ENCODE data around the gene PNLIP. TPM values are rescaled to one million over a fixed set of nuclear protein-coding genes. Genes with fewer than 3 reads are reported as not detected.

The PNLIP gene
- total RNA-seq, 1 donor from 2014 or later = not detected

DNA sequence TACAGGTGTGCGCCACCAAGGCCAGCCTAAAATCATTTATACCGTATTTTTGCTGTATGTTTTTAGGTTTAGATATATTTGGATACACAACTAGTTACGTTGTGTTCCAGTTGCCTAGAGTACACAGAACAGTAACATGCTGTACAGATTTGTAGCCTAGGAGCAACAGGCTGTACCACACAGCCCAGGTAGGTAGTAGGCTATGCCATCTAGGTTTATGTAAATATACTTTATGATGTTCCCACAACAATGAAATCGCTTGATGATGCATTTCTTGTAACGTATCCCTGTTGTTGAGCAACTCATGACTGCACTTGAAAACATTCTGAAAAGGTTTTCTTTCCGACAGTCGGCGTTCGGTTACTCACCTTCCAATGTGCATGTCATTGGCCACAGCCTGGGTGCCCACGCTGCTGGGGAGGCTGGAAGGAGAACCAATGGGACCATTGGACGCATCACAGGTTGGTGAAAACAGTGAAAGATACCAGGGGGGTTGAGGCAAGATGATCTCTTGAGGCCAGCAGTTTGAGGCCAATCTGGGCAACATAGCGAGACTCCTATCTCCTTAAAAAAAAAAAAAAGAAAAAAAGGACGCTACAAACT is 7.7 kb downstream of the PNLIP start:
- Mint-ChIP-seq H3K27me3 (ENCODE audit: unreplicated experiment) (no peaks in the 10 kb centered on the region), H3K27ac (ENCODE audit: unreplicated experiment) (no peak overlapping the region), H3K36me3 (ENCODE audit: low read depth, unreplicated experiment) (no peaks in the 10 kb centered on the region), H3K4me1 (ENCODE audit: unreplicated experiment) (no peaks in the 10 kb centered on the region), H3K9me3 (ENCODE audit: unreplicated experiment) (no peaks in the 10 kb centered on the region), H3K4me3 (ENCODE audit: unreplicated experiment) (no peak overlapping the region)
- no peak for DNase-seq (ENCODE audit: low spot score)
- TF ChIP-seq, protein P1, sequence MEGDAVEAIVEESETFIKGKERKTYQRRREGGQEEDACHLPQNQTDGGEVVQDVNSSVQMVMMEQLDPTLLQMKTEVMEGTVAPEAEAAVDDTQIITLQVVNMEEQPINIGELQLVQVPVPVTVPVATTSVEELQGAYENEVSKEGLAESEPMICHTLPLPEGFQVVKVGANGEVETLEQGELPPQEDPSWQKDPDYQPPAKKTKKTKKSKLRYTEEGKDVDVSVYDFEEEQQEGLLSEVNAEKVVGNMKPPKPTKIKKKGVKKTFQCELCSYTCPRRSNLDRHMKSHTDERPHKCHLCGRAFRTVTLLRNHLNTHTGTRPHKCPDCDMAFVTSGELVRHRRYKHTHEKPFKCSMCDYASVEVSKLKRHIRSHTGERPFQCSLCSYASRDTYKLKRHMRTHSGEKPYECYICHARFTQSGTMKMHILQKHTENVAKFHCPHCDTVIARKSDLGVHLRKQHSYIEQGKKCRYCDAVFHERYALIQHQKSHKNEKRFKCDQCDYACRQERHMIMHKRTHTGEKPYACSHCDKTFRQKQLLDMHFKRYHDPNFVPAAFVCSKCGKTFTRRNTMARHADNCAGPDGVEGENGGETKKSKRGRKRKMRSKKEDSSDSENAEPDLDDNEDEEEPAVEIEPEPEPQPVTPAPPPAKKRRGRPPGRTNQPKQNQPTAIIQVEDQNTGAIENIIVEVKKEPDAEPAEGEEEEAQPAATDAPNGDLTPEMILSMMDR (IDR thresholded peaks at IDR 0.05; ENCODE audit: unreplicated experiment) = no peak

DNA sequence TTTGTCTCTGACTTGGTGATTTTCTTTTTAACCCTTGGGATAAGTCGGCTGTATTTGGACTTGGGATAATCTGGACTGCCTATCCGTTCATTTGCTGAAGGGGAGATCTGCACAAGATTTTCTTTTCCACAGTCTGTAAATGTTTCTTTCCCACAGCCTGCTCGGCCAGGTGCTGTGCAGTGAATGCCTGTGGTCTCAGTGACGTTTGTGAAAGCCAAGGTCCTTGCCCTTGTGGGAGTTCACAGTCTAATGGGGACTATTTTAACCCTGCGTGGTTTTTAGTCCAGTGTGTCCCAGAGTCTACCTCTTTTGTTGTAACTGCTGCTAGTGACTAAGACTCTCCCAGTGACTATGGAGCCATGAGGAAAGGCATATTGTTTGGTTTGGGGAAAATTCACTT is 8.9 kb downstream of the PNLIP start:
- Mint-ChIP-seq H3K4me1 (ENCODE audit: unreplicated experiment) (no peaks in the 10 kb centered on the region), H3K36me3 (ENCODE audit: low read depth, unreplicated experiment) (no peaks in the 10 kb centered on the region), H3K27me3 (ENCODE audit: unreplicated experiment) (no peaks in the 10 kb centered on the region), H3K27ac (ENCODE audit: unreplicated experiment) (no peak overlapping the region), H3K4me3 (ENCODE audit: unreplicated experiment) (no peak overlapping the region), H3K9me3 (ENCODE audit: unreplicated experiment) (no peaks in the 10 kb centered on the region)
- no peak for DNase-seq (ENCODE audit: low spot score)
- TF ChIP-seq, protein P1 (IDR thresholded peaks at IDR 0.05; ENCODE audit: unreplicated experiment) = no peak

DNA sequence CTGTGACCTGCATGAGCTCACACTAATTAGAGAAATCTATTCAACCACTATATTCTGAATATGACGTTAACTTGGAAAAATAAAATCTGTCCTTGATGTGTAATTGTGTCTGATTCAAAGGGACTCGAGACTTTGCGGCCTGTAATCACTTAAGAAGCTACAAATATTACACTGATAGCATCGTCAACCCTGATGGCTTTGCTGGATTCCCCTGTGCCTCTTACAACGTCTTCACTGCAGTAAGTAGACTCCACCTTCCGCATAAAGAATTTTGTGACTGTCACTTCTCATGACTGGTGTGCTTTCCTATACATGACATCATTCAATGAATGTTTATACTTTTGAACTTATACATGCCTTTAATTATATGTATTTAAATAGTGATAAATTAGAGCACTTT is 10.1 kb downstream of the PNLIP start:
- Mint-ChIP-seq H3K27me3 (ENCODE audit: unreplicated experiment) (no peaks in the 10 kb centered on the region), H3K27ac (ENCODE audit: unreplicated experiment) (no peak overlapping the region), H3K4me3 (ENCODE audit: unreplicated experiment) (no peak overlapping the region), H3K9me3 (ENCODE audit: unreplicated experiment) (no peaks in the 10 kb centered on the region), H3K36me3 (ENCODE audit: low read depth, unreplicated experiment) (no peaks in the 10 kb centered on the region), H3K4me1 (ENCODE audit: unreplicated experiment) (no peaks in the 10 kb centered on the region)
- no peak for DNase-seq (ENCODE audit: low spot score)
- TF ChIP-seq, protein P1 (IDR thresholded peaks at IDR 0.05; ENCODE audit: unreplicated experiment) = no peak

DNA sequence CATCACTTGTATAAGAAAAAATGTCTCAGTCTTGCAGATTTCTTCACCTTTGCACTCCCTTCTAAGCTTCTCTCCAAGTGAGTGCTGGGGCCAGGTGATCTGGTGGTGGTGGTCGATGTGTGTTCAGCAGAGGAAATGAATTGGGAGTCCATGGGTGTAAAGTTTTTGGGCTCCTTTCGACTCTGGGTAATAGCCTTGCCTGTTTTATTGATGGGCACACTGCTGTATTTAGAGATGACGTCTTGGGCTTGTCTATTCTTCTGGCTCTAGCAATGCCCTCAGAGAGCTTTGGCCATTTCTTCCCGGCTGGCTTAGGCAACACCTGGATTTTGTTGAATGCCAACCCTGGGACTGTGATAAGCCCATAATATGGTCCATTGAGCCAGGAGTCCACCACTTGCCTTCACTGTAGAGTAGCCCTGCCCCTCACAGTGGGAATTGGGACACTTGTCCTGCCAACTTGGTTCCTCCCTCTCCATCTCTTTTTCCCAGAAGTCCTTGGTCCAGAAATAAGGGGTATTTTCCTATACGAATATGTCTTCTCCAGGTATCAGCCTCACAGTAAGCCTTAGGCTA is 11.7 kb downstream of the PNLIP start:
- no peak overlapping the region for H3K4me3 Mint-ChIP-seq (ENCODE audit: unreplicated experiment)
- H3K27ac Mint-ChIP-seq (ENCODE audit: unreplicated experiment) = no peak overlapping the region
- H3K9me3 Mint-ChIP-seq (ENCODE audit: unreplicated experiment) = no peaks in the 10 kb centered on the region
- TF ChIP-seq, protein P1 (IDR thresholded peaks at IDR 0.05; ENCODE audit: unreplicated experiment) = no peak
- no peaks in the 10 kb centered on the region for H3K27me3 Mint-ChIP-seq (ENCODE audit: unreplicated experiment)
- no peaks in the 10 kb centered on the region for H3K36me3 Mint-ChIP-seq (ENCODE audit: low read depth, unreplicated experiment)
- no peaks in the 10 kb centered on the region for H3K4me1 Mint-ChIP-seq (ENCODE audit: unreplicated experiment)
- no peak for DNase-seq (ENCODE audit: low spot score)

DNA sequence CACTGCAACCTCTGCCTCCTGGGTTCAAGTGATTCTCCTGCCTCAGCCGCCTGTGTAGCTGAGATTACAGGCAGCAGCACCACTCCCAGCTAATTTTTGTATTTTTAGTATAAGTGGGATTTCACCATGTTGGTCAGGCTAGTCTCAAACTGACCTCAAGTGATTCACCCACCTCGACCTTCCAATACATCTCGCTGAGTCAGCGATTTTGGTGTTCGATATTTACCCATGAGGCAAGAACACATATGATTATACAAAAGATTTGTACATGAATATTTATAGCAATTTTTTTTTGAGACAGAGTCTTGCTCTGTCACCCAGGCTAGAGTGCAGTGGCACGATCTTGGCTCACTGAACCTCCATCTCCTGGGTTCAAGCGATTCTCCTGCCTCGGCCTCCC is 19.8 kb downstream of the PNLIP start:
- no peak overlapping the region for H3K4me3 Mint-ChIP-seq (ENCODE audit: unreplicated experiment)
- H3K27ac Mint-ChIP-seq (ENCODE audit: unreplicated experiment) = no peak overlapping the region
- DNase-seq (ENCODE audit: low spot score) = no peak
- H3K27me3 Mint-ChIP-seq (ENCODE audit: unreplicated experiment) = no peaks in the 10 kb centered on the region
- no peaks in the 10 kb centered on the region for H3K36me3 Mint-ChIP-seq (ENCODE audit: low read depth, unreplicated experiment)
- no peaks in the 10 kb centered on the region for H3K9me3 Mint-ChIP-seq (ENCODE audit: unreplicated experiment)
- H3K4me1 Mint-ChIP-seq (ENCODE audit: unreplicated experiment) = no peaks in the 10 kb centered on the region
- TF ChIP-seq, protein P1 (IDR thresholded peaks at IDR 0.05; ENCODE audit: unreplicated experiment) = no peak

Data from endothelial cell (in vitro differentiated cells).